ENCODE data around the gene VAMP5.
"Not testable (repeated sequence)": the region's sequence is repeated elsewhere in the genome, so short reads cannot be mapped to it uniquely, and the experiment has no call there.

VAMP5 gene

GRCh38 chr2:85600235-85600575, 16.0 kb downstream of the VAMP5 start:
- DNase-seq (ENCODE audit: low spot score) (no peak), ATAC-seq (ENCODE audit: low read depth) (no peak)
- Histone ChIP-seq H3K9me3 (ENCODE audit: severe bottlenecking) (no peaks in the 10 kb centered on the region), H3K4me3 (ENCODE audit: severe bottlenecking) (no peak overlapping the region), H3K4me1 (ENCODE audit: insufficient read depth, poor library complexity, severe bottlenecking) (peaks cover 17% of the 10 kb centered on the region), H3K27ac (ENCODE audit: poor library complexity, severe bottlenecking) (no peak overlapping the region), H3K36me3 (ENCODE audit: low read depth) (peaks cover 24% of the 10 kb centered on the region), H3K27me3 (ENCODE audit: insufficient read depth, poor library complexity, severe bottlenecking) (no peaks in the 10 kb centered on the region)
- no peak for TF ChIP-seq CTCF (IDR thresholded peaks at IDR 0.05; ENCODE audit: poor library complexity, severe bottlenecking)

GRCh38 chr2:85600951-85601770, 16.9 kb downstream of the VAMP5 start:
- DNase-seq (ENCODE audit: low spot score) (no peak), ATAC-seq (ENCODE audit: low read depth) (no peak)
- TF ChIP-seq CTCF (IDR thresholded peaks at IDR 0.05; ENCODE audit: poor library complexity, severe bottlenecking), result no peak
- peaks cover 24% of the 10 kb centered on the region for H3K36me3 ChIP-seq (ENCODE audit: low read depth)
- H3K27ac ChIP-seq (ENCODE audit: poor library complexity, severe bottlenecking), result no peak overlapping the region
- no peaks in the 10 kb centered on the region for H3K27me3 ChIP-seq (ENCODE audit: insufficient read depth, poor library complexity, severe bottlenecking)
- no peaks in the 10 kb centered on the region for H3K9me3 ChIP-seq (ENCODE audit: severe bottlenecking)
- peaks cover 20% of the 10 kb centered on the region for H3K4me1 ChIP-seq (ENCODE audit: insufficient read depth, poor library complexity, severe bottlenecking)
- peak overlapping the region; percentile 58 for H3K4me3 ChIP-seq (ENCODE audit: severe bottlenecking)

- Histone ChIP-seq H3K36me3 (ENCODE audit: low read depth) (peaks cover 18% of the 10 kb centered on the region), H3K4me3 (ENCODE audit: severe bottlenecking) (peak overlapping the region; percentile 58), H3K9me3 (ENCODE audit: severe bottlenecking) (no peaks in the 10 kb centered on the region), H3K27ac (ENCODE audit: poor library complexity, severe bottlenecking) (peak overlapping the region; percentile 5), H3K27me3 (ENCODE audit: insufficient read depth, poor library complexity, severe bottlenecking) (no peaks in the 10 kb centered on the region), H3K4me1 (ENCODE audit: insufficient read depth, poor library complexity, severe bottlenecking) (peaks cover 20% of the 10 kb centered on the region)
- ATAC-seq (ENCODE audit: low read depth), result peak; percentile 41
- no peak for TF ChIP-seq CTCF (IDR thresholded peaks at IDR 0.05; ENCODE audit: poor library complexity, severe bottlenecking)
- no peak for DNase-seq (ENCODE audit: low spot score)
Measured at GRCh38 chr2:85601771-85602475, 17.7 kb downstream of the VAMP5 start.

- ATAC-seq (ENCODE audit: low read depth) (peak; percentile 92), DNase-seq (ENCODE audit: low spot score) (peak; percentile 89)
- peaks cover 11% of the 10 kb centered on the region for H3K36me3 ChIP-seq (ENCODE audit: low read depth)
- no peak for TF ChIP-seq CTCF (IDR thresholded peaks at IDR 0.05; ENCODE audit: poor library complexity, severe bottlenecking)
- H3K4me3 ChIP-seq (ENCODE audit: severe bottlenecking), result peak within 1 kb of the TSS; percentile 58
- peaks cover 20% of the 10 kb centered on the region for H3K4me1 ChIP-seq (ENCODE audit: insufficient read depth, poor library complexity, severe bottlenecking)
- H3K27ac ChIP-seq (ENCODE audit: poor library complexity, severe bottlenecking), result peak within 1 kb of the TSS; percentile 5
- no peaks in the 10 kb centered on the region for H3K9me3 ChIP-seq (ENCODE audit: severe bottlenecking)
- no peaks in the 10 kb centered on the region for H3K27me3 ChIP-seq (ENCODE audit: insufficient read depth, poor library complexity, severe bottlenecking)
Measured at GRCh38 chr2:85602476-85603234, 18.4 kb downstream of the VAMP5 start, which contains the start of gene TMEM150A. TMEM150A (minus strand) TSS chr2:85602698; CDS start chr2:85601948, 750 bp downstream.

- H3K4me1 ChIP-seq (ENCODE audit: insufficient read depth, poor library complexity, severe bottlenecking), result peaks cover 20% of the 10 kb centered on the region
- H3K27me3 ChIP-seq (ENCODE audit: insufficient read depth, poor library complexity, severe bottlenecking); DNase-seq (ENCODE audit: low spot score); H3K9me3 ChIP-seq (ENCODE audit: severe bottlenecking); ATAC-seq (ENCODE audit: low read depth); H3K36me3 ChIP-seq (ENCODE audit: low read depth): not testable (repeated sequence)
- peak overlapping the region; percentile 15 for H3K27ac ChIP-seq (ENCODE audit: poor library complexity, severe bottlenecking)
- H3K4me3 ChIP-seq (ENCODE audit: severe bottlenecking), result peak overlapping the region; percentile 58
Measured at GRCh38 chr2:85604133-85604444, 19.9 kb downstream of the VAMP5 start.
